ENCODE measurements around the gene PGBD1.

- TF ChIP-seq CTCF (IDR thresholded peaks at IDR 0.05) (no peak), POLR2A (IDR thresholded peaks at IDR 0.05) (no peak)
Measured at GRCh38 chr6:28295326-28295725, 14.0 kb downstream of the PGBD1 start.

Data from suprapubic skin (tissue), 3 donors.